HG02970 (cell line): Measurements from ENCODE around the gene KCNQ1.

Experiments used
- ATAC-seq: cut with Tn5 transposase; IDR thresholded peaks from one replicate; pipeline ENCODE4 v1.9.1; 2021; ENCODE audit warnings: mild to moderate bottlenecking, moderate library complexity, moderate number of reproducible peaks; ENCODE audit not compliant: unreplicated experiment, low FRiP score

The KCNQ1 gene

GRCh38 chr11:2805388-2806056, 360.7 kb downstream of the KCNQ1 start:
- ATAC-seq: no peak

GRCh38 chr11:2806351-2807024, 361.7 kb downstream of the KCNQ1 start:
- no peak for ATAC-seq

GRCh38 chr11:2807025-2807681, 362.3 kb downstream of the KCNQ1 start:
- no peak for ATAC-seq

- ATAC-seq: no peak
These were observed 363.0 kb downstream of the KCNQ1 start for GRCh38 chr11:2807801-2808241.

GRCh38 chr11:2808850-2809846, 364.3 kb downstream of the KCNQ1 start:
- no peak for ATAC-seq

GRCh38 chr11:2809854-2810253, 365.0 kb downstream of the KCNQ1 start:
- no peak for ATAC-seq

- no peak for ATAC-seq
These were observed 365.8 kb downstream of the KCNQ1 start for GRCh38 chr11:2810411-2811205.

- no peak for ATAC-seq
These were observed 366.6 kb downstream of the KCNQ1 start for GRCh38 chr11:2811206-2812091.

- ATAC-seq: no peak
These were observed 367.7 kb downstream of the KCNQ1 start for GRCh38 chr11:2812371-2812991.

- no peak for ATAC-seq
These were observed 368.5 kb downstream of the KCNQ1 start for GRCh38 chr11:2813141-2813908.

GRCh38 chr11:2813968-2814367, 369.2 kb downstream of the KCNQ1 start:
- ATAC-seq: no peak

GRCh38 chr11:2814751-2815150, 369.9 kb downstream of the KCNQ1 start:
- no peak for ATAC-seq

- no peak for ATAC-seq
These were observed 371.1 kb downstream of the KCNQ1 start for GRCh38 chr11:2815762-2816496.

GRCh38 chr11:2816523-2816922, 371.7 kb downstream of the KCNQ1 start:
- ATAC-seq: no peak

GRCh38 chr11:2816941-2817421, 372.2 kb downstream of the KCNQ1 start:
- ATAC-seq: no peak

- ATAC-seq: no peak
These were observed 372.6 kb downstream of the KCNQ1 start for GRCh38 chr11:2817431-2817830.

- no peak for ATAC-seq
These were observed 373.2 kb downstream of the KCNQ1 start for GRCh38 chr11:2818021-2818420.
